OCI-M2 (cell line): ENCODE results near the gene ZNF491.
"Not testable (repeated sequence)": the region's sequence is repeated elsewhere in the genome, so short reads cannot be mapped to it uniquely, and the experiment has no call there.

Experiments
- DNase-seq: peaks from one replicate; lab custom pipeline; 2025; ENCODE audit not compliant: unreplicated experiment; lab: John Stamatoyannopoulos, UW

Gene ZNF491

GRCh38 chr19:11798391-11799330 is at the start of gene ZNF491:
TSS of gene ZNF491 (plus strand) at chr19:11798523. CDS start at chr19:11805954, 7,431 bp downstream.
- DNase-seq, result no peak

- no peak for DNase-seq
These were observed 48.6 kb upstream of the ZNF491 start for GRCh38 chr19:11749751-11750150.

- no peak for DNase-seq
These were observed 46.0 kb upstream of the ZNF491 start for GRCh38 chr19:11752244-11752736.

- DNase-seq, result no peak
These were observed 43.7 kb upstream of the ZNF491 start for GRCh38 chr19:11754663-11755062.

- DNase-seq, result no peak
These were observed 41.4 kb upstream of the ZNF491 start for GRCh38 chr19:11756965-11757364.

GRCh38 chr19:11759805-11760204 is 38.5 kb upstream of the ZNF491 start:
- no peak for DNase-seq

- no peak for DNase-seq
These were observed 35.2 kb upstream of the ZNF491 start for GRCh38 chr19:11763117-11763516.

GRCh38 chr19:11763611-11764010 is 34.7 kb upstream of the ZNF491 start:
- DNase-seq, result no peak

GRCh38 chr19:11766597-11767591 is 31.4 kb upstream of the ZNF491 start, which contains the start of gene ZNF441:
TSS of gene ZNF441 (plus strand) at chr19:11767000. CDS start at chr19:11767194, 194 bp downstream.
- peak; percentile 100 for DNase-seq

GRCh38 chr19:11767633-11768133 is 30.6 kb upstream of the ZNF491 start:
- DNase-seq, result no peak

- DNase-seq, result no peak
These were observed 28.3 kb upstream of the ZNF491 start for GRCh38 chr19:11769995-11770394.

- not testable (repeated sequence) for DNase-seq
These were observed 26.8 kb upstream of the ZNF491 start for GRCh38 chr19:11771520-11771919.

- DNase-seq, result not testable (repeated sequence)
These were observed 21.7 kb upstream of the ZNF491 start for GRCh38 chr19:11776669-11777068.

GRCh38 chr19:11780431-11781020 is 17.8 kb upstream of the ZNF491 start:
- no peak for DNase-seq

- no peak for DNase-seq
These were observed 16.8 kb upstream of the ZNF491 start for GRCh38 chr19:11781295-11782057.

- no peak for DNase-seq
These were observed 14.6 kb upstream of the ZNF491 start for GRCh38 chr19:11783767-11784166.

GRCh38 chr19:11784356-11784755 is 14.0 kb upstream of the ZNF491 start:
- DNase-seq, result no peak

GRCh38 chr19:11787536-11787935 is 10.8 kb upstream of the ZNF491 start:
- no peak for DNase-seq

- DNase-seq, result no peak
These were observed 5.4 kb upstream of the ZNF491 start for GRCh38 chr19:11792942-11793341.

- DNase-seq, result no peak
These were observed 832 bp upstream of the ZNF491 start for GRCh38 chr19:11797491-11797890.
